Caco-2 (cell line): Measurements from ENCODE around the gene PGAP1. TPM values are rescaled to one million over a fixed set of nuclear protein-coding genes. Genes with fewer than 3 reads are reported as not detected.

ENCODE experiments used
- BruUV-seq: library from RNA; stranded (reverse); fragments of 400-500 nt; replicated peaks from 2 replicates; lab custom pipeline; 2021; lab: Mats Ljungman, UMichigan
- CTCF ChIA-PET: fragments of 300-600 bp; sonication (Branson Sonifier 250); formaldehyde crosslinking; loops from one replicate; lab custom pipeline; 2022; ENCODE audit warnings: antibody characterized with exemption; lab: Charles Lee
- POLR2A ChIA-PET: fragments of 300-600 bp; sonication (Branson Sonifier 250); formaldehyde crosslinking; loops from one replicate; lab custom pipeline; 2022; ENCODE audit warnings: antibody characterized with exemption; lab: Charles Lee
- DNase-seq, 2 experiments: peaks; one replicate each; pipeline versions ENCODE4 v3.0.0 to v3.0.0-alpha.2; 2020 to 2022
- H3K27me3 ChIP-seq: replicated peaks from 2 replicates; pipeline ENCODE4 v1.6.0; 2011; ENCODE audit warnings: low read length; ENCODE audit not compliant: control insufficient read depth, insufficient read depth
- H3K36me3 ChIP-seq: 2 replicates; pipeline ENCODE4 v1.5.1; 2011; ENCODE audit warnings: low read length; ENCODE audit not compliant: control insufficient read depth, insufficient read depth
- H3K4me1 ChIP-seq: fragments of 250-450 bp; sonication (Bioruptor Pico); 2 replicates; pipeline ENCODE4 v1.5.1; 2020; ENCODE audit warnings: mild to moderate bottlenecking
- H3K4me3 ChIP-seq: 2 replicates; pipeline ENCODE4 v1.5.1; 2011; ENCODE audit warnings: low read depth, mild to moderate bottlenecking, control low read depth, low read length
- H3K9me3 ChIP-seq: fragments of 250-450 bp; sonication (Bioruptor Pico); 2 replicates; pipeline ENCODE4 v1.5.1; 2020; ENCODE audit warnings: mild to moderate bottlenecking, moderate library complexity
- H3K27ac Mint-ChIP-seq: one replicate; pipeline ENCODE4 v1.8.0; 2022; ENCODE audit warnings: mixed read lengths; ENCODE audit not compliant: unreplicated experiment
- H3K27me3 Mint-ChIP-seq: one replicate; pipeline ENCODE4 v1.8.0; 2022; ENCODE audit warnings: mixed read lengths; ENCODE audit not compliant: insufficient read depth, unreplicated experiment
- H3K36me3 Mint-ChIP-seq: one replicate; pipeline ENCODE4 v1.8.0; 2022; ENCODE audit warnings: mild to moderate bottlenecking, mixed read lengths; ENCODE audit not compliant: insufficient read depth, unreplicated experiment
- H3K4me1 Mint-ChIP-seq: one replicate; pipeline ENCODE4 v1.8.0; 2022; ENCODE audit warnings: low read depth, mixed read lengths; ENCODE audit not compliant: unreplicated experiment
- H3K4me3 Mint-ChIP-seq: one replicate; pipeline ENCODE4 v1.8.0; 2022; ENCODE audit warnings: mild to moderate bottlenecking, moderate library complexity, mixed read lengths; ENCODE audit not compliant: unreplicated experiment
- H3K9me3 Mint-ChIP-seq: one replicate; pipeline ENCODE4 v1.8.0; 2022; ENCODE audit warnings: mixed read lengths; ENCODE audit not compliant: unreplicated experiment
- CTCF ChIP-seq, 2 experiments: fragments of 200-600 bp in 1 of 2; IDR thresholded peaks; 1 replicate in 1 of 2; 2 replicates in 1 of 2; pipeline versions ENCODE4 v1.5.1 to v1.8.0; 2011 to 2022; ENCODE audit warnings: antibody characterized with exemption in 1 of 2, control low read depth in 1 of 2, inconsistent platforms in 1 of 2, low read depth in 1 of 2, low read length in 1 of 2, mild to moderate bottlenecking in 1 of 2, moderate library complexity in 1 of 2; ENCODE audit not compliant: insufficient read depth in 1 of 2, severe bottlenecking in 1 of 2, unreplicated experiment in 1 of 2
- intact Hi-C: fragments of 100-400 bp; cut with micrococcal nuclease; formaldehyde crosslinking; loops from one replicate; pipeline ENCODE4 v1.10.0; 2022; ENCODE audit not compliant: unreplicated experiment
- total RNA-seq: library from RNA; stranded (reverse); gene quantifications from 2 replicates; pipeline ENCODE4 v1.2.3, GENCODE V29; 2022

PGAP1 gene
- total RNA-seq, 1 experiment from 2014 or later, result 6.4 TPM

GRCh38 chr2:196902828-196903227 lies 23.7 kb downstream of the PGAP1 start:
- no peaks in the 10 kb centered on the region for H3K9me3 ChIP-seq
- POLR2A ChIA-PET, result interaction anchor here (0.6 kb wide), 1 partner anchor 550 kb away, joined by 3 read pairs; no protein-coding TSS in a partner anchor
- DNase-seq, result no peak
- Mint-ChIP-seq H3K4me3 (no peak overlapping the region), H3K27ac (no peak overlapping the region), H3K9me3 (no peaks in the 10 kb centered on the region), H3K4me1 (no peaks in the 10 kb centered on the region), H3K36me3 (no peaks in the 10 kb centered on the region), H3K27me3 (no peaks in the 10 kb centered on the region)
- H3K36me3 ChIP-seq, result no peaks in the 10 kb centered on the region
- no peak for TF ChIP-seq CTCF (IDR thresholded peaks at IDR 0.05; ENCODE audit: insufficient read depth in 1 of 2, low read depth in 1 of 2, low read length in 1 of 2, severe bottlenecking in 1 of 2, unreplicated experiment in 1 of 2)
- intact Hi-C loops, result no loop called here
- BruUV-seq, result no TSS peak
- CTCF ChIA-PET, result no interaction called here
- no peaks in the 10 kb centered on the region for H3K27me3 ChIP-seq
- H3K4me1 ChIP-seq, result no peaks in the 10 kb centered on the region
- H3K4me3 ChIP-seq, result no peak overlapping the region

DNA sequence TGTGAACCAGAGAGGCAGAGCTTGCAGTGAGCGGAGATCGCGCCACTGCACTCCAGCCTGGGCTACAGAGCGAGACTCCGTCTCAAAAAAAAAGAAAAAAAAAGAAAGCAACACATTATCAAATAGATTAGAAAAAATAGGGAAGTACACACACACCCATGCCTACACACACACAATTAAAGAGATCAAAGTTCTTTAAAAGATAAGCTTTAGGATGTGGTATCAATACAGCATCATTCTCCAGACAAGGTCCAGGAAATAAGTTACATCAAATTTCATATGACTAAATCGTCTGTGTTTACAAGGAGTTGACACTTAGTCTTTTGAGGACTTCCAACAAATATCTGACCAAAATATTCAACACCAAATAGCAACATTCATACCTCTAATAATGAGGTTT lies 25.7 kb downstream of the PGAP1 start:
- Histone ChIP-seq H3K36me3 (no peaks in the 10 kb centered on the region), H3K9me3 (no peaks in the 10 kb centered on the region), H3K27me3 (no peaks in the 10 kb centered on the region), H3K4me1 (no peaks in the 10 kb centered on the region), H3K4me3 (no peak overlapping the region)
- no peaks in the 10 kb centered on the region for H3K4me1 Mint-ChIP-seq
- no peak overlapping the region for H3K4me3 Mint-ChIP-seq
- H3K36me3 Mint-ChIP-seq, result no peaks in the 10 kb centered on the region
- BruUV-seq, result no TSS peak
- TF ChIP-seq CTCF (IDR thresholded peaks at IDR 0.05; ENCODE audit: insufficient read depth in 1 of 2, low read depth in 1 of 2, low read length in 1 of 2, severe bottlenecking in 1 of 2, unreplicated experiment in 1 of 2), result no peak
- POLR2A ChIA-PET, result no interaction called here
- H3K9me3 Mint-ChIP-seq, result no peaks in the 10 kb centered on the region
- H3K27me3 Mint-ChIP-seq, result no peaks in the 10 kb centered on the region
- no peak for DNase-seq
- no peak overlapping the region for H3K27ac Mint-ChIP-seq
- CTCF ChIA-PET, result no interaction called here
- intact Hi-C loops, result no loop called here

DNA sequence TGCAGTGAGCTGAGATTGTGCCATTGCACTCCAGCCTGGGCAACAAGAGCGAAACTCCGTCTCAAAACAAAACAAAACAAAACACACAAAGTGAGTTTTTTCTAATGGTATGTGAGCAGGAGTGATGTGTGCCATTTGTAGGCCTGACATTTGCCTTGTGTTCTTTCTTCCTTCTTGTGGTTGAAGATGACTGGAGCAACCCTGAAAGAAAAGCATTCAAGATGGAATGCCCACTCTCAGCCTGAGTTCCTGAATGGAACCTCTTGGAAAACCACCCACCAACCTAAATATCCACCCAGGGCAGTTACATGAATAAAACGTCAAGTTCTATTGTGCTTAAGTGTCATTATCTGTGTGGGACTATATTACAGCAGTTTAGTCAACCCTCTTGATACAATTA lies 26.5 kb downstream of the PGAP1 start:
- ChIA-PET CTCF (no interaction called here), POLR2A (no interaction called here)
- H3K27me3 Mint-ChIP-seq, result no peaks in the 10 kb centered on the region
- no TSS peak for BruUV-seq
- Histone ChIP-seq H3K9me3 (no peaks in the 10 kb centered on the region), H3K36me3 (no peaks in the 10 kb centered on the region), H3K4me3 (no peak overlapping the region), H3K27me3 (no peaks in the 10 kb centered on the region), H3K4me1 (no peaks in the 10 kb centered on the region)
- no peak for DNase-seq
- H3K4me1 Mint-ChIP-seq, result no peaks in the 10 kb centered on the region
- H3K27ac Mint-ChIP-seq, result no peak overlapping the region
- intact Hi-C loops, result no loop called here
- TF ChIP-seq CTCF (IDR thresholded peaks at IDR 0.05; ENCODE audit: insufficient read depth in 1 of 2, low read depth in 1 of 2, low read length in 1 of 2, severe bottlenecking in 1 of 2, unreplicated experiment in 1 of 2), result no peak
- no peak overlapping the region for H3K4me3 Mint-ChIP-seq
- no peaks in the 10 kb centered on the region for H3K36me3 Mint-ChIP-seq
- no peaks in the 10 kb centered on the region for H3K9me3 Mint-ChIP-seq
